Measurements from ENCODE around the gene RRBP1.

RRBP1 gene

GRCh38 chr20:17694767-17695166 is 12.7 kb upstream of the RRBP1 start:
- no peak for TF ChIP-seq CTCF (IDR thresholded peaks at IDR 0.05; ENCODE audit: control extremely low read depth, extremely low read depth, low read depth, missing control alignments)
- POLR2A ChIA-PET = no interaction called here
- CTCF ChIA-PET = interaction anchor here (5.0 kb wide), 1 partner anchor 12 kb away, joined by 38 read pairs; the partner anchor contains the start of gene RRBP1
- no peak for DNase-seq (ENCODE audit: extremely low spot score)

- no peak for DNase-seq (ENCODE audit: extremely low spot score)
- ChIA-PET POLR2A (no interaction called here), CTCF (interaction anchor here (5.0 kb wide), 1 partner anchor 11 kb away, joined by 38 read pairs; the partner anchor contains the start of gene RRBP1)
- TF ChIP-seq CTCF (IDR thresholded peaks at IDR 0.05; ENCODE audit: control extremely low read depth, extremely low read depth, low read depth, missing control alignments) = no peak
Measured at GRCh38 chr20:17693444-17694001, 11.5 kb upstream of the RRBP1 start.

GRCh38 chr20:17691758-17692157 is 9.7 kb upstream of the RRBP1 start:
- TF ChIP-seq CTCF (IDR thresholded peaks at IDR 0.05; ENCODE audit: control extremely low read depth, extremely low read depth, low read depth, missing control alignments) = no peak
- ChIA-PET CTCF (interaction anchor here (1.1 to 5.0 kb wide), 4 partner anchors 8 to 130 kb away, joined by 3 to 38 read pairs (median 5); partner anchors contain the start of genes BANF2 and RRBP1), POLR2A (no interaction called here)
- DNase-seq (ENCODE audit: extremely low spot score) = no peak

- no peak for TF ChIP-seq CTCF (IDR thresholded peaks at IDR 0.05; ENCODE audit: control extremely low read depth, extremely low read depth, low read depth, missing control alignments)
Measured at GRCh38 chr20:17690144-17690543, 8.1 kb upstream of the RRBP1 start.

GRCh38 chr20:17688965-17689364 is 6.9 kb upstream of the RRBP1 start:
- DNase-seq (ENCODE audit: extremely low spot score) = no peak
- no peak for TF ChIP-seq CTCF (IDR thresholded peaks at IDR 0.05; ENCODE audit: control extremely low read depth, extremely low read depth, low read depth, missing control alignments)
- POLR2A ChIA-PET = no interaction called here
- CTCF ChIA-PET = interaction anchor here (1.6 kb wide), 1 partner anchor 250 kb away, joined by 4 read pairs; no protein-coding TSS in a partner anchor

More at GRCh38 chr20:17690144-17690543, 8.1 kb upstream of the RRBP1 start:
- ChIA-PET POLR2A (no interaction called here), CTCF (interaction anchor here (1.3 to 5.0 kb wide), 5 partner anchors 7 to 249 kb away, joined by 3 to 38 read pairs (median 5); partner anchors contain the start of genes BANF2 and RRBP1)
- DNase-seq (ENCODE audit: extremely low spot score) = no peak

- POLR2A ChIA-PET = no interaction called here
- CTCF ChIA-PET = no interaction called here
Measured at GRCh38 chr20:17687800-17688199, 5.8 kb upstream of the RRBP1 start.

More at GRCh38 chr20:17687800-17688199, 5.8 kb upstream of the RRBP1 start:
- DNase-seq (ENCODE audit: extremely low spot score) = no peak
- TF ChIP-seq CTCF (IDR thresholded peaks at IDR 0.05; ENCODE audit: control extremely low read depth, extremely low read depth, low read depth, missing control alignments) = no peak
